Endodermal cell (in vitro differentiated cells): ENCODE data around the gene ZSWIM6. TPM values are rescaled to one million over a fixed set of nuclear protein-coding genes. Genes with fewer than 3 reads are reported as not detected.

Experiments
- DNase-seq: peaks from one replicate; pipeline ENCODE4 v3.0.0-alpha.2; 2017
- H3K27ac ChIP-seq: 2 replicates; pipeline ENCODE4 v1.5.1; 2013; ENCODE audit warnings: mild to moderate bottlenecking, low read depth, low read length, moderate library complexity
- H3K27me3 ChIP-seq: 2 replicates; pipeline ENCODE4 v1.6.1; 2013; ENCODE audit warnings: mild to moderate bottlenecking, low read length, moderate library complexity; ENCODE audit not compliant: insufficient read depth, control insufficient read depth, poor library complexity, severe bottlenecking
- H3K36me3 ChIP-seq: 2 replicates; pipeline ENCODE4 v1.7.0; 2013; ENCODE audit warnings: mild to moderate bottlenecking, low read length, moderate library complexity; ENCODE audit not compliant: control insufficient read depth, insufficient read depth
- H3K4me1 ChIP-seq: one replicate; pipeline ENCODE4 v1.7.0; 2013; ENCODE audit warnings: low read length; ENCODE audit not compliant: control insufficient read depth, insufficient read depth
- H3K4me3 ChIP-seq: 2 replicates; pipeline ENCODE4 v1.5.1; 2013; ENCODE audit warnings: mild to moderate bottlenecking, low read length, moderate library complexity
- H3K9ac ChIP-seq: 2 replicates; pipeline ENCODE4 v1.6.1; 2013; ENCODE audit warnings: mild to moderate bottlenecking, low read length, moderate library complexity; ENCODE audit not compliant: poor library complexity, severe bottlenecking; ENCODE audit errors: extremely low read depth
- H3K9me3 ChIP-seq: 2 replicates; pipeline ENCODE4 v1.6.1; 2013; ENCODE audit warnings: mild to moderate bottlenecking, low read length, moderate library complexity; ENCODE audit not compliant: control insufficient read depth
- H3K27ac Mint-ChIP-seq: 2 replicates; pipeline ENCODE4 v1.8.0; 2020; ENCODE audit warnings: mixed read lengths
- H3K27me3 Mint-ChIP-seq: 2 replicates; pipeline ENCODE4 v1.8.0; 2021; ENCODE audit warnings: mild to moderate bottlenecking, mixed read lengths; ENCODE audit not compliant: insufficient read depth
- H3K36me3 Mint-ChIP-seq: 2 replicates; pipeline ENCODE4 v1.8.0; 2020; ENCODE audit warnings: low read depth, mixed read lengths
- H3K4me1 Mint-ChIP-seq: 2 replicates; pipeline ENCODE4 v1.8.0; 2020; ENCODE audit warnings: mixed read lengths
- H3K4me3 Mint-ChIP-seq: 2 replicates; pipeline ENCODE4 v1.8.0; 2020; ENCODE audit warnings: mild to moderate bottlenecking, moderate library complexity, mixed read lengths
- H3K9me3 Mint-ChIP-seq: 2 replicates; pipeline ENCODE4 v1.8.0; 2020; ENCODE audit warnings: mild to moderate bottlenecking, mixed read lengths
- WGBS, 2 experiments: methylation state at CpG; one replicate each; pipeline versions ENCODE4 v1.1.5 to v1.1.7; 2013; ENCODE audit warnings: missing lambda C conversion rate in 2 of 2, mixed read lengths in 1 of 2; ENCODE audit not compliant: insufficient coverage in 1 of 2, insufficient read length in 1 of 2; 5-methylcytosine and 5-hydroxymethylcytosine counted together
- total RNA-seq, 2 donors: library from RNA; stranded (reverse); fragmentation: NEBNext Ultra II Directional in 1 of 2; extraction: Animal tissue kit (Norgen Biotek cat#: 25700) in 1 of 2; gene quantifications; 2 replicates in 1 of 2; 3 replicates in 1 of 2; pipeline ENCODE4 v1.2.1, GENCODE V29; 2021
- TF ChIP-seq, protein P1 (sequence below): fragments of 200-600 bp; sonication (generic); conservative IDR thresholded peaks from 2 replicates; pipeline ENCODE4 v1.5.0; 2021; ENCODE audit warnings: antibody characterized with exemption, mild to moderate bottlenecking

The ZSWIM6 gene
- total RNA-seq, 2 donors from 2014 or later = 18.1 to 18.8 TPM

DNA sequence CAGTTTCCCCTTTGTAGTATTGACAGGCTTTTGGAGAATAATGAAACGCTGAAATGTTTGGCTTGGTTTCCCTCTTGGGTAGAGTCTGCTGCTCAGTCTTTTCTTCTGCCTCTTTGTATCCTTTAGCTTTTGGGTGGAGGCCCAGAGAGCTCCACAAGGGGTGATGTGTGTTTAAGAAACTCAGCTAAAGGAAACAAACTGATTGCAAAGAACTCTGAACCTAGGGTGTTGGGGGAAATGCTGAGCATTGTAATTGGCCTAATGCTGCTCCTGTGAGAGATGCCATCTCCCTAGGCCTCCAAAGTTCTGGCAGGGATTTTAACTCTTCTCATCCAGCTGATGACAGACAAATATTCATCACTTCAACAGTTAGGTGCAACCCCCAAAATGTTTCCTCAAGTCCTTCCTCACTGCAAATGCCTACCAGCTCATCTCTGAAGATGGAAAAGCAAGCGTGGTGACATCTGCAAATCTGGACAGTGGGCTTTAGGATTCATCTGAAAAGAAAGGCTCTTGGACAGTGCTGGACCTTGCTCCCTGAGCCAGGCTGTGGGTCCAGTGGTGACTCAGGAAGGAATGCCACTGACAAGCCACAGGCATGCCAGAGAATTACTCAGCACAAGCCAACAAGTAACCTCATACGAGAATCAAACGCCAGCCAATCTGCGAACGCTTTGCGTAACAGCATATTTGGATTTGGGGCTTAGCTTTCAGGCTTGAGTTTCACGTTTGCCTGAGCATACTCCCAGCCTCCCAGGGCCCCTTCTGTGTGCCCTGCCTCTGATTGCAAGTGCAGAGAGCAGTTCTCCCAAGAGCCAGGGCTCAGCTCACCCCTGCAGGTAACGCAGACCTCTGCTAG lies 30.5 kb upstream of the ZSWIM6 start:
- DNase-seq = peak; percentile 69
- H3K27me3 ChIP-seq = peaks cover 41% of the 10 kb centered on the region
- peaks cover 24% of the 10 kb centered on the region for H3K4me1 ChIP-seq
- 88 to 91% methylated on average over 8 to 9 of the region's 9 CpGs for WGBS, 2 experiments
- no peak overlapping the region for H3K27ac ChIP-seq
- TF ChIP-seq, protein P1, sequence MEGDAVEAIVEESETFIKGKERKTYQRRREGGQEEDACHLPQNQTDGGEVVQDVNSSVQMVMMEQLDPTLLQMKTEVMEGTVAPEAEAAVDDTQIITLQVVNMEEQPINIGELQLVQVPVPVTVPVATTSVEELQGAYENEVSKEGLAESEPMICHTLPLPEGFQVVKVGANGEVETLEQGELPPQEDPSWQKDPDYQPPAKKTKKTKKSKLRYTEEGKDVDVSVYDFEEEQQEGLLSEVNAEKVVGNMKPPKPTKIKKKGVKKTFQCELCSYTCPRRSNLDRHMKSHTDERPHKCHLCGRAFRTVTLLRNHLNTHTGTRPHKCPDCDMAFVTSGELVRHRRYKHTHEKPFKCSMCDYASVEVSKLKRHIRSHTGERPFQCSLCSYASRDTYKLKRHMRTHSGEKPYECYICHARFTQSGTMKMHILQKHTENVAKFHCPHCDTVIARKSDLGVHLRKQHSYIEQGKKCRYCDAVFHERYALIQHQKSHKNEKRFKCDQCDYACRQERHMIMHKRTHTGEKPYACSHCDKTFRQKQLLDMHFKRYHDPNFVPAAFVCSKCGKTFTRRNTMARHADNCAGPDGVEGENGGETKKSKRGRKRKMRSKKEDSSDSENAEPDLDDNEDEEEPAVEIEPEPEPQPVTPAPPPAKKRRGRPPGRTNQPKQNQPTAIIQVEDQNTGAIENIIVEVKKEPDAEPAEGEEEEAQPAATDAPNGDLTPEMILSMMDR = peak; percentile 19
- Mint-ChIP-seq H3K4me1 (peaks cover 38% of the 10 kb centered on the region), H3K36me3 (no peaks in the 10 kb centered on the region), H3K4me3 (no peak overlapping the region), H3K27ac (no peak overlapping the region), H3K9me3 (no peaks in the 10 kb centered on the region), H3K27me3 (peaks cover 35% of the 10 kb centered on the region)
- H3K36me3 ChIP-seq = no peaks in the 10 kb centered on the region
- H3K9me3 ChIP-seq = no peaks in the 10 kb centered on the region
- no peak overlapping the region for H3K4me3 ChIP-seq
- no peak overlapping the region for H3K9ac ChIP-seq

GRCh38 chr5:61302200-61302563 lies 29.9 kb upstream of the ZSWIM6 start:
- Mint-ChIP-seq H3K4me3 (no peak overlapping the region), H3K4me1 (peaks cover 44% of the 10 kb centered on the region), H3K27ac (no peak overlapping the region), H3K36me3 (no peaks in the 10 kb centered on the region), H3K9me3 (no peaks in the 10 kb centered on the region), H3K27me3 (peaks cover 33% of the 10 kb centered on the region)
- TF ChIP-seq, protein P1 = no peak
- 95 to 100% methylated on average over 2 to 4 of the region's 4 CpGs for WGBS, 2 experiments
- Histone ChIP-seq H3K36me3 (no peaks in the 10 kb centered on the region), H3K4me1 (peaks cover 24% of the 10 kb centered on the region), H3K27ac (no peak overlapping the region), H3K4me3 (no peak overlapping the region), H3K9ac (no peak overlapping the region), H3K9me3 (no peaks in the 10 kb centered on the region), H3K27me3 (peaks cover 35% of the 10 kb centered on the region)
- no peak for DNase-seq

GRCh38 chr5:61303346-61303745 lies 28.7 kb upstream of the ZSWIM6 start:
- TF ChIP-seq, protein P1 = no peak
- WGBS, 2 experiments = 89% methylated on average over 3 to 4 of the region's 4 CpGs
- Histone ChIP-seq H3K27me3 (peaks cover 30% of the 10 kb centered on the region), H3K9ac (no peak overlapping the region), H3K9me3 (no peaks in the 10 kb centered on the region), H3K36me3 (no peaks in the 10 kb centered on the region), H3K4me1 (peaks cover 22% of the 10 kb centered on the region), H3K27ac (no peak overlapping the region), H3K4me3 (no peak overlapping the region)
- H3K9me3 Mint-ChIP-seq = no peaks in the 10 kb centered on the region
- peaks cover 37% of the 10 kb centered on the region for H3K27me3 Mint-ChIP-seq
- peaks cover 51% of the 10 kb centered on the region for H3K4me1 Mint-ChIP-seq
- H3K4me3 Mint-ChIP-seq = no peak overlapping the region
- no peaks in the 10 kb centered on the region for H3K36me3 Mint-ChIP-seq
- H3K27ac Mint-ChIP-seq = no peak overlapping the region
- DNase-seq = no peak
